Neural cell (in vitro differentiated cells): ENCODE data around the gene CFAP157. TPM values are rescaled to one million over a fixed set of nuclear protein-coding genes. Genes with fewer than 3 reads are reported as not detected.

Source experiments
- H2AFZ ChIP-seq: fragments of 200-600, 300-800 bp; sonication (generic), shearing (Covaris generic); 2 replicates; pipeline ENCODE4 v1.6.0; 2014; ENCODE audit warnings: low read depth, mild to moderate bottlenecking, antibody characterized with exemption, low read length, moderate library complexity
- H3F3A ChIP-seq: fragments of 200-600 bp; shearing (Covaris generic); 2 replicates; pipeline ENCODE4 v1.6.1; 2016; ENCODE audit warnings: mild to moderate bottlenecking, moderate library complexity, mixed read lengths, antibody characterized with exemption, low read length; ENCODE audit not compliant: insufficient read depth, poor library complexity, severe bottlenecking
- H3K27ac ChIP-seq: fragments of 200-600, 300-800 bp; sonication (generic), shearing (Covaris generic); 2 replicates; pipeline ENCODE4 v1.5.1; 2014; ENCODE audit warnings: mild to moderate bottlenecking, low read length, moderate library complexity
- H3K27me3 ChIP-seq: fragments of 300-800, 200-600 bp; sonication (generic), shearing (Covaris generic); 2 replicates; pipeline ENCODE4 v1.6.0; 2014; ENCODE audit warnings: mild to moderate bottlenecking, low read depth, low read length, moderate library complexity; ENCODE audit not compliant: insufficient read depth
- H3K36me3 ChIP-seq: fragments of 300-800, 200-600 bp; sonication (generic), shearing (Covaris generic); 2 replicates; pipeline ENCODE4 v1.5.1; 2014; ENCODE audit warnings: mild to moderate bottlenecking, antibody characterized with exemption, low read length, moderate library complexity; ENCODE audit not compliant: insufficient read depth
- H3K4me2 ChIP-seq: fragments of 300-800, 200-600 bp; sonication (generic), shearing (Covaris generic); 2 replicates; pipeline ENCODE4 v1.6.0; 2014; ENCODE audit warnings: mild to moderate bottlenecking, low read length
- H3K4me3 ChIP-seq: fragments of 300-800, 200-600 bp; sonication (generic), shearing (Covaris generic); 2 replicates; pipeline ENCODE4 v1.5.1; 2014; ENCODE audit warnings: mild to moderate bottlenecking, low read length, moderate library complexity
- H3K79me2 ChIP-seq: fragments of 200-600 bp; shearing (Covaris generic); replicated peaks from 2 replicates; pipeline ENCODE4 v1.6.0; 2014; ENCODE audit warnings: mild to moderate bottlenecking, low read length, moderate library complexity; ENCODE audit not compliant: insufficient read depth
- H3K9ac ChIP-seq: fragments of 300-800, 200-600 bp; sonication (generic), shearing (Covaris generic); 2 replicates; pipeline ENCODE4 v1.6.1; 2016; ENCODE audit warnings: mild to moderate bottlenecking, low read length, mixed read lengths
- H3K9me2 ChIP-seq: fragments of 200-600 bp; shearing (Covaris generic); 2 replicates; pipeline ENCODE4 v1.6.1; 2016; ENCODE audit warnings: mild to moderate bottlenecking, low read length, mixed read lengths; ENCODE audit not compliant: insufficient read depth
- H3K9me3 ChIP-seq: fragments of 200-600, 300-800 bp; sonication (generic), shearing (Covaris generic); 2 replicates; pipeline ENCODE4 v1.6.1; 2016; ENCODE audit warnings: mild to moderate bottlenecking, mixed run types, low read length, moderate library complexity, mixed read lengths
- H4K20me1 ChIP-seq: fragments of 200-600 bp; shearing (Covaris generic); 2 replicates; pipeline ENCODE4 v1.6.1; 2016; ENCODE audit warnings: mild to moderate bottlenecking, mixed run types; ENCODE audit not compliant: insufficient read depth
- EP300 ChIP-seq: fragments of 450-650 bp; conservative IDR thresholded peaks from 2 replicates; pipeline ENCODE4 v1.6.1; 2014; ENCODE audit warnings: antibody characterized with exemption, mild to moderate bottlenecking, moderate library complexity; ENCODE audit not compliant: poor library complexity, severe bottlenecking
- EZH2 ChIP-seq: fragments of 200-600, 300-800 bp; shearing (Covaris generic), sonication (generic); IDR thresholded peaks from 2 replicates; pipeline ENCODE4 v1.6.1; 2014; ENCODE audit warnings: antibody characterized with exemption, low read length, borderline replicate concordance, mild to moderate bottlenecking; ENCODE audit not compliant: insufficient read depth, poor library complexity, severe bottlenecking
- MXI1 ChIP-seq: fragments of 450-650 bp; conservative IDR thresholded peaks from 2 replicates; pipeline ENCODE4 v1.6.1; 2014; ENCODE audit warnings: antibody characterized with exemption, mild to moderate bottlenecking; ENCODE audit not compliant: poor library complexity, severe bottlenecking
- POLR2AphosphoS5 ChIP-seq: IDR thresholded peaks from 2 replicates; pipeline ENCODE4 v1.6.1; 2012
- RAD21 ChIP-seq: fragments of 450-650 bp; conservative IDR thresholded peaks from 2 replicates; pipeline ENCODE4 v1.6.1; 2014; ENCODE audit warnings: antibody characterized with exemption, mild to moderate bottlenecking, moderate library complexity
- SMC3 ChIP-seq: fragments of 450-650 bp; conservative IDR thresholded peaks from 2 replicates; pipeline ENCODE4 v1.6.1; 2014; ENCODE audit warnings: antibody characterized with exemption, mild to moderate bottlenecking, moderate library complexity; ENCODE audit not compliant: poor library complexity
- TAF1 ChIP-seq: IDR thresholded peaks from 2 replicates; pipeline ENCODE4 v1.6.1; 2012; ENCODE audit warnings: low read depth
- polyA plus RNA-seq: library from polyadenylated mRNA; depleted of rRNA; stranded (reverse); fragments of >200 nt; gene quantifications from 2 replicates; pipeline ENCODE4 v1.2.3, GENCODE V29; 2014
- TF ChIP-seq, protein P1 (sequence below): fragments of 450-650 bp; IDR thresholded peaks from 2 replicates; pipeline ENCODE4 v1.5.1; 2014; ENCODE audit warnings: antibody characterized with exemption, mild to moderate bottlenecking, moderate library complexity; ENCODE audit not compliant: poor library complexity, severe bottlenecking
- TF ChIP-seq, protein P2 (sequence below): IDR thresholded peaks from 2 replicates; pipeline ENCODE4 v1.6.1; 2012; ENCODE audit warnings: borderline replicate concordance

CFAP157 gene
- polyA plus RNA-seq, 1 donor from 2014 or later, result 1.3 TPM

DNA sequence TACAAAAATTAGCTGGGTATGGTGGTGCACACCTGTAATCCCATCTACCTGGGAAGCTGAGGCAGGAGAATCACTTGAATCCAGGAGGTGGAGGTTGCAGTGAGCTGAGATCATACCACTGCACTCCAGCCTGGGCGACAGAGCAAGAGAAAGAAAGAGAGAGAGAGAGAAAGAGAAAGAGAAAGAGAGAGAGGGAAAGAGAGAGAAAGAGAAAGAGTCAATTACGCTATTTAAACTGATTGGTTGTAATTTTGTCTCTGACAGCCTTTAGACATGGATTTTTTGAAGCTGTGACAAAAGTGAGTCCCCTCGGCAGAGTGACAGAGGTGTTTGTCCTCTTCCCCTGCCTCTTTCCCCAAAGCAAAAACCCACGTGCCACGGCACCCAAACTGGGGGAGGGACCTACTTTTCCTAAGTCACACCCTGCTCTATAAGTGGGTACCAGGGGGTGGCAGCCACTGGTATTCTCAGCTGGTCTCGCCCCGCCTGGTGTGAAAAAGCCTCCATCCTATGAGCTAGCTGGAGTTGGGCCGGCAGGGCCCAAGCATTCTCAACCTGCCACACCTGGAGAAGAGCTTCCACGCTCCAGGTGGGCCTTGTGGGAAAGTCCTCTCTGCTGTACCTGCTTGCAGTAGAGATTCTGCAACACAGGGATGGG is 3.4 kb upstream of the CFAP157 start:
- H3K4me2 ChIP-seq, result no peak overlapping the region
- no peaks in the 10 kb centered on the region for H3K79me2 ChIP-seq
- TF ChIP-seq EP300 (no peak), SMC3 (no peak), MXI1 (no peak), TAF1 (no peak), RAD21 (no peak), POLR2AphosphoS5 (no peak), EZH2 (no peak)
- TF ChIP-seq, protein P1, sequence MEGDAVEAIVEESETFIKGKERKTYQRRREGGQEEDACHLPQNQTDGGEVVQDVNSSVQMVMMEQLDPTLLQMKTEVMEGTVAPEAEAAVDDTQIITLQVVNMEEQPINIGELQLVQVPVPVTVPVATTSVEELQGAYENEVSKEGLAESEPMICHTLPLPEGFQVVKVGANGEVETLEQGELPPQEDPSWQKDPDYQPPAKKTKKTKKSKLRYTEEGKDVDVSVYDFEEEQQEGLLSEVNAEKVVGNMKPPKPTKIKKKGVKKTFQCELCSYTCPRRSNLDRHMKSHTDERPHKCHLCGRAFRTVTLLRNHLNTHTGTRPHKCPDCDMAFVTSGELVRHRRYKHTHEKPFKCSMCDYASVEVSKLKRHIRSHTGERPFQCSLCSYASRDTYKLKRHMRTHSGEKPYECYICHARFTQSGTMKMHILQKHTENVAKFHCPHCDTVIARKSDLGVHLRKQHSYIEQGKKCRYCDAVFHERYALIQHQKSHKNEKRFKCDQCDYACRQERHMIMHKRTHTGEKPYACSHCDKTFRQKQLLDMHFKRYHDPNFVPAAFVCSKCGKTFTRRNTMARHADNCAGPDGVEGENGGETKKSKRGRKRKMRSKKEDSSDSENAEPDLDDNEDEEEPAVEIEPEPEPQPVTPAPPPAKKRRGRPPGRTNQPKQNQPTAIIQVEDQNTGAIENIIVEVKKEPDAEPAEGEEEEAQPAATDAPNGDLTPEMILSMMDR, result no peak
- TF ChIP-seq, protein P2, sequence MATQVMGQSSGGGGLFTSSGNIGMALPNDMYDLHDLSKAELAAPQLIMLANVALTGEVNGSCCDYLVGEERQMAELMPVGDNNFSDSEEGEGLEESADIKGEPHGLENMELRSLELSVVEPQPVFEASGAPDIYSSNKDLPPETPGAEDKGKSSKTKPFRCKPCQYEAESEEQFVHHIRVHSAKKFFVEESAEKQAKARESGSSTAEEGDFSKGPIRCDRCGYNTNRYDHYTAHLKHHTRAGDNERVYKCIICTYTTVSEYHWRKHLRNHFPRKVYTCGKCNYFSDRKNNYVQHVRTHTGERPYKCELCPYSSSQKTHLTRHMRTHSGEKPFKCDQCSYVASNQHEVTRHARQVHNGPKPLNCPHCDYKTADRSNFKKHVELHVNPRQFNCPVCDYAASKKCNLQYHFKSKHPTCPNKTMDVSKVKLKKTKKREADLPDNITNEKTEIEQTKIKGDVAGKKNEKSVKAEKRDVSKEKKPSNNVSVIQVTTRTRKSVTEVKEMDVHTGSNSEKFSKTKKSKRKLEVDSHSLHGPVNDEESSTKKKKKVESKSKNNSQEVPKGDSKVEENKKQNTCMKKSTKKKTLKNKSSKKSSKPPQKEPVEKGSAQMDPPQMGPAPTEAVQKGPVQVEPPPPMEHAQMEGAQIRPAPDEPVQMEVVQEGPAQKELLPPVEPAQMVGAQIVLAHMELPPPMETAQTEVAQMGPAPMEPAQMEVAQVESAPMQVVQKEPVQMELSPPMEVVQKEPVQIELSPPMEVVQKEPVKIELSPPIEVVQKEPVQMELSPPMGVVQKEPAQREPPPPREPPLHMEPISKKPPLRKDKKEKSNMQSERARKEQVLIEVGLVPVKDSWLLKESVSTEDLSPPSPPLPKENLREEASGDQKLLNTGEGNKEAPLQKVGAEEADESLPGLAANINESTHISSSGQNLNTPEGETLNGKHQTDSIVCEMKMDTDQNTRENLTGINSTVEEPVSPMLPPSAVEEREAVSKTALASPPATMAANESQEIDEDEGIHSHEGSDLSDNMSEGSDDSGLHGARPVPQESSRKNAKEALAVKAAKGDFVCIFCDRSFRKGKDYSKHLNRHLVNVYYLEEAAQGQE, result no peak
- no peaks in the 10 kb centered on the region for H3K27me3 ChIP-seq
- H3F3A ChIP-seq, result no peaks in the 10 kb centered on the region
- H3K27ac ChIP-seq, result no peak overlapping the region
- no peaks in the 10 kb centered on the region for H3K9me3 ChIP-seq
- H4K20me1 ChIP-seq, result no peaks in the 10 kb centered on the region
- no peak overlapping the region for H2AFZ ChIP-seq
- H3K36me3 ChIP-seq, result no peaks in the 10 kb centered on the region
- no peaks in the 10 kb centered on the region for H3K9me2 ChIP-seq
- H3K4me3 ChIP-seq, result no peak overlapping the region
- H3K9ac ChIP-seq, result no peak overlapping the region

DNA sequence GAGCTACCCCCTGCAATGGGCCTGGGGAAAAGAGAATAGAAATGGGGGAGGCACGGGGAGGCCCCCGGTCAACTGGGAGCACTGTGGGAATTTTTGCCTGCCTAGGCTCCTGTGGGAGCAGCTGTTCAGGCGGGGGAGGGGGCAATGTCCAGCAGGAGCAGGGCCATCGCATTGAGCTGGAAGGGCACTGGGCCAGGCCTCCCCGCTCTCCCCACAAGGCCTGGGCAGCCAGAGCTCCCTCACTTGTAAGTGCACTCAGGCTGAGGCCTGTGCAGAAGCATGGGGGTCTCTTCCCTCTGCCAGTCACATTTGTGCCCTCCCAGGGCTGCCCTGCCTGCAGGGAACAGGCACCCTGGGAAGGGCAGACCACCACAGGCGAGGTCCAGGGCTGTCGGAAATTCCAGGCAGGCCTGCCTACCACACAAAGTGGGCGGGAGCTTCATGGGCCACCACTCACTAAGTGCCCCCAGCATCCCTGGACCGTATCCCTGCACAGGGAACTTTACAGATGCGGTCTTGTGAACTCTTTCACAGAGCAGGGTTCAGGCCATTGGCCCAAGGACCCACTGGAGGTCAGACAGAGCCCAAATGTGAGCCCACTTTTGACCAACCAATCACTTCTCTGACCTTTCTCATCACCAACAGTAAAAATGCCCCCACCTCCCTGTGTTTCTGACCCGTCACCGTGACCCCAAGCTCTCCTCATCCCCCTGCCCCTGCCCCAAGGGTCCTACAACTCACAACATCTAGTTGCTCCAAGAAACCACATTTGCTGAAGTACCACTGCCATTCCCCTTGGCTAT is 1.0 kb upstream of the CFAP157 start:
- Histone ChIP-seq H3K79me2 (no peaks in the 10 kb centered on the region), H3F3A (no peaks in the 10 kb centered on the region), H3K4me2 (no peak overlapping the region), H3K9me3 (no peaks in the 10 kb centered on the region), H3K4me3 (no peak overlapping the region), H3K9ac (no peak overlapping the region), H3K36me3 (no peaks in the 10 kb centered on the region), H3K9me2 (no peaks in the 10 kb centered on the region), H3K27ac (no peak overlapping the region), H2AFZ (no peak overlapping the region), H3K27me3 (no peaks in the 10 kb centered on the region), H4K20me1 (no peaks in the 10 kb centered on the region)
- TF ChIP-seq, protein P1, result no peak
- TF ChIP-seq RAD21 (no peak), POLR2AphosphoS5 (no peak), TAF1 (no peak), EZH2 (no peak), MXI1 (no peak), SMC3 (no peak), EP300 (no peak)
- TF ChIP-seq, protein P2, result no peak
